ENCODE data around the gene GNG12. TPM values are rescaled to one million over a fixed set of nuclear protein-coding genes. Genes with fewer than 3 reads are reported as not detected.

The GNG12 gene
- total and polyA plus RNA-seq, 4 experiments from 2014 or later: not detected

GRCh38 chr1:67791261-67791660 is 42.0 kb downstream of the GNG12 start:
- Mint-ChIP-seq H3K27me3 (peaks cover 4 to 7% of the 10 kb centered on the region in 2 donors), H3K27ac (no peak overlapping the region), H3K4me3 (no peak overlapping the region), H3K9me3 (peaks cover 0 to 2% (median 0%) of the 10 kb centered on the region in 8 donors), H3K4me1 (no peaks in the 10 kb centered on the region), H3K36me3 (no peaks in the 10 kb centered on the region)
- Histone ChIP-seq H3K36me3 (ENCODE audit: insufficient read depth, low read length) (no peaks in the 10 kb centered on the region), H3K4me1 (ENCODE audit: insufficient read depth, low read length) (no peaks in the 10 kb centered on the region), H3K4me3 (ENCODE audit: low read length in 2 of 2) (no peak overlapping the region), H3K27me3 (ENCODE audit: insufficient read depth, low read length) (no peaks in the 10 kb centered on the region), H3K9me3 (ENCODE audit: control insufficient read depth in 1 of 2, low read length in 2 of 2) (no peaks in the 10 kb centered on the region), H3K27ac (ENCODE audit: low read depth, low read length) (no peak overlapping the region)
- no peak for DNase-seq
- ChIA-PET CTCF (ENCODE audit: partially characterized antibody) (no interaction called here), POLR2A (ENCODE audit: partially characterized antibody) (no interaction called here)
- intact Hi-C loops (cut with micrococcal nuclease): no loop called here

- H3K4me3 Mint-ChIP-seq: no peak overlapping the region
- Histone ChIP-seq H3K4me1 (ENCODE audit: insufficient read depth, low read length) (no peaks in the 10 kb centered on the region), H3K9me3 (ENCODE audit: control insufficient read depth in 1 of 2, low read length in 2 of 2) (no peaks in the 10 kb centered on the region), H3K36me3 (ENCODE audit: insufficient read depth, low read length) (no peaks in the 10 kb centered on the region), H3K4me3 (ENCODE audit: low read length in 2 of 2) (no peak overlapping the region), H3K27me3 (ENCODE audit: insufficient read depth, low read length) (no peaks in the 10 kb centered on the region), H3K27ac (ENCODE audit: low read depth, low read length) (no peak overlapping the region)
- no peaks in the 10 kb centered on the region for H3K36me3 Mint-ChIP-seq
- H3K4me1 Mint-ChIP-seq: no peaks in the 10 kb centered on the region
- DNase-seq: no peak
- no peak overlapping the region for H3K27ac Mint-ChIP-seq
- H3K27me3 Mint-ChIP-seq: peaks cover 3 to 9% of the 10 kb centered on the region in 2 donors
- ChIA-PET CTCF (ENCODE audit: partially characterized antibody) (no interaction called here), POLR2A (ENCODE audit: partially characterized antibody) (no interaction called here)
- intact Hi-C loops (cut with micrococcal nuclease): no loop called here
- H3K9me3 Mint-ChIP-seq: no peaks in the 10 kb centered on the region
Observed at GRCh38 chr1:67790201-67790692, 43.0 kb downstream of the GNG12 start.

GRCh38 chr1:67789551-67789950 is 43.7 kb downstream of the GNG12 start:
- Histone ChIP-seq H3K27ac (ENCODE audit: low read depth, low read length) (no peak overlapping the region), H3K27me3 (ENCODE audit: insufficient read depth, low read length) (no peaks in the 10 kb centered on the region), H3K9me3 (ENCODE audit: control insufficient read depth in 1 of 2, low read length in 2 of 2) (no peaks in the 10 kb centered on the region), H3K4me3 (ENCODE audit: low read length in 2 of 2) (no peak overlapping the region), H3K36me3 (ENCODE audit: insufficient read depth, low read length) (no peaks in the 10 kb centered on the region), H3K4me1 (ENCODE audit: insufficient read depth, low read length) (no peaks in the 10 kb centered on the region)
- intact Hi-C loops (cut with micrococcal nuclease): no loop called here
- ChIA-PET CTCF (ENCODE audit: partially characterized antibody) (no interaction called here), POLR2A (ENCODE audit: partially characterized antibody) (no interaction called here)
- no peaks in the 10 kb centered on the region for H3K36me3 Mint-ChIP-seq
- H3K4me3 Mint-ChIP-seq: no peak overlapping the region
- peaks cover 1 to 9% of the 10 kb centered on the region in 2 donors for H3K27me3 Mint-ChIP-seq
- DNase-seq: no peak
- no peaks in the 10 kb centered on the region for H3K9me3 Mint-ChIP-seq
- H3K4me1 Mint-ChIP-seq: no peaks in the 10 kb centered on the region
- no peak overlapping the region for H3K27ac Mint-ChIP-seq

- intact Hi-C loops (cut with micrococcal nuclease): no loop called here
- Mint-ChIP-seq H3K27ac (no peak overlapping the region), H3K4me3 (no peak overlapping the region), H3K9me3 (no peaks in the 10 kb centered on the region), H3K4me1 (no peaks in the 10 kb centered on the region), H3K36me3 (no peaks in the 10 kb centered on the region), H3K27me3 (peaks cover 1 to 7% of the 10 kb centered on the region in 2 donors)
- H3K4me1 ChIP-seq (ENCODE audit: insufficient read depth, low read length): no peaks in the 10 kb centered on the region
- no peaks in the 10 kb centered on the region for H3K36me3 ChIP-seq (ENCODE audit: insufficient read depth, low read length)
- no peak for DNase-seq
- H3K4me3 ChIP-seq (ENCODE audit: low read length in 2 of 2): no peak overlapping the region
- H3K27me3 ChIP-seq (ENCODE audit: insufficient read depth, low read length): no peaks in the 10 kb centered on the region
- no peaks in the 10 kb centered on the region for H3K9me3 ChIP-seq (ENCODE audit: control insufficient read depth in 1 of 2, low read length in 2 of 2)
- ChIA-PET POLR2A (ENCODE audit: partially characterized antibody) (no interaction called here), CTCF (ENCODE audit: partially characterized antibody) (interaction anchor here (0.8 kb wide), 1 partner anchor 14 kb away, joined by 3 read pairs; no protein-coding TSS in a partner anchor)
- no peak overlapping the region for H3K27ac ChIP-seq (ENCODE audit: low read depth, low read length)
Observed at GRCh38 chr1:67788904-67789303, 44.4 kb downstream of the GNG12 start.

GRCh38 chr1:67788238-67788790 is 45.0 kb downstream of the GNG12 start:
- DNase-seq: no peak
- Mint-ChIP-seq H3K9me3 (peaks cover 0 to 2% (median 0%) of the 10 kb centered on the region in 8 donors), H3K36me3 (no peaks in the 10 kb centered on the region), H3K4me3 (no peak overlapping the region), H3K27ac (no peak overlapping the region), H3K4me1 (no peaks in the 10 kb centered on the region), H3K27me3 (peaks cover 1 to 7% of the 10 kb centered on the region in 2 donors)
- POLR2A ChIA-PET (ENCODE audit: partially characterized antibody): no interaction called here
- Histone ChIP-seq H3K27ac (ENCODE audit: low read depth, low read length) (no peak overlapping the region), H3K4me1 (ENCODE audit: insufficient read depth, low read length) (no peaks in the 10 kb centered on the region), H3K9me3 (ENCODE audit: control insufficient read depth in 1 of 2, low read length in 2 of 2) (no peaks in the 10 kb centered on the region), H3K36me3 (ENCODE audit: insufficient read depth, low read length) (no peaks in the 10 kb centered on the region), H3K4me3 (ENCODE audit: low read length in 2 of 2) (no peak overlapping the region), H3K27me3 (ENCODE audit: insufficient read depth, low read length) (no peaks in the 10 kb centered on the region)
- CTCF ChIA-PET (ENCODE audit: partially characterized antibody): interaction anchor here (0.7 to 0.8 kb wide), 2 partner anchors 15 to 22 kb away, joined by 3 read pairs; no protein-coding TSS in a partner anchor
- intact Hi-C loops (cut with micrococcal nuclease): no loop called here

- H3K27me3 ChIP-seq (ENCODE audit: insufficient read depth, low read length): no peaks in the 10 kb centered on the region
- H3K36me3 ChIP-seq (ENCODE audit: insufficient read depth, low read length): no peaks in the 10 kb centered on the region
- CTCF ChIA-PET (ENCODE audit: partially characterized antibody): interaction anchor here (0.7 kb wide), 1 partner anchor 21 kb away, joined by 3 read pairs; no protein-coding TSS in a partner anchor
- no peak for DNase-seq
- H3K27ac ChIP-seq (ENCODE audit: low read depth, low read length): no peak overlapping the region
- H3K9me3 ChIP-seq (ENCODE audit: control insufficient read depth in 1 of 2, low read length in 2 of 2): no peaks in the 10 kb centered on the region
- Mint-ChIP-seq H3K9me3 (peaks cover 0 to 2% (median 0%) of the 10 kb centered on the region in 8 donors), H3K4me3 (no peak overlapping the region), H3K27me3 (peaks cover 1 to 7% of the 10 kb centered on the region in 2 donors), H3K4me1 (no peaks in the 10 kb centered on the region), H3K27ac (no peak overlapping the region), H3K36me3 (no peaks in the 10 kb centered on the region)
- POLR2A ChIA-PET (ENCODE audit: partially characterized antibody): no interaction called here
- no peaks in the 10 kb centered on the region for H3K4me1 ChIP-seq (ENCODE audit: insufficient read depth, low read length)
- no peak overlapping the region for H3K4me3 ChIP-seq (ENCODE audit: low read length in 2 of 2)
- intact Hi-C loops (cut with micrococcal nuclease): no loop called here
Observed at GRCh38 chr1:67787746-67788145, 45.5 kb downstream of the GNG12 start.

- H3K27ac ChIP-seq (ENCODE audit: low read depth, low read length): no peak overlapping the region
- H3K9me3 ChIP-seq (ENCODE audit: control insufficient read depth in 1 of 2, low read length in 2 of 2): no peaks in the 10 kb centered on the region
- Mint-ChIP-seq H3K4me1 (no peaks in the 10 kb centered on the region), H3K9me3 (peaks cover 0 to 2% (median 0%) of the 10 kb centered on the region in 8 donors), H3K27me3 (peaks cover 4 to 6% of the 10 kb centered on the region in 2 donors), H3K27ac (no peak overlapping the region), H3K4me3 (no peak overlapping the region), H3K36me3 (no peaks in the 10 kb centered on the region)
- CTCF ChIA-PET (ENCODE audit: partially characterized antibody): no interaction called here
- intact Hi-C loops (cut with micrococcal nuclease): no loop called here
- no peak overlapping the region for H3K4me3 ChIP-seq (ENCODE audit: low read length in 2 of 2)
- POLR2A ChIA-PET (ENCODE audit: partially characterized antibody): no interaction called here
- no peaks in the 10 kb centered on the region for H3K36me3 ChIP-seq (ENCODE audit: insufficient read depth, low read length)
- H3K4me1 ChIP-seq (ENCODE audit: insufficient read depth, low read length): no peaks in the 10 kb centered on the region
- no peaks in the 10 kb centered on the region for H3K27me3 ChIP-seq (ENCODE audit: insufficient read depth, low read length)
- no peak for DNase-seq
Observed at GRCh38 chr1:67785847-67786753, 47.2 kb downstream of the GNG12 start.

All from CD4-positive, alpha-beta memory T cell (primary cell).